GM23248 (cell line): ENCODE data around the gene ENPP5. TPM values are rescaled to one million over a fixed set of nuclear protein-coding genes. Genes with fewer than 3 reads are reported as not detected.

Experiments
- DNase-seq: peaks from one replicate; pipeline ENCODE4 v3.0.0-alpha.2; 2015
- H2AFZ ChIP-seq: fragments of 200-600 bp; sonication (generic); 2 replicates; pipeline ENCODE4 v1.6.1; 2016; ENCODE audit warnings: antibody characterized with exemption
- H3F3A ChIP-seq: fragments of 200-600 bp; sonication (generic); 2 replicates; pipeline ENCODE4 v1.6.1; 2016; ENCODE audit warnings: mild to moderate bottlenecking, antibody characterized with exemption, mixed run types; ENCODE audit not compliant: insufficient read depth
- H3K27ac ChIP-seq: fragments of 200-600 bp; sonication (generic); 2 replicates; pipeline ENCODE4 v1.5.1; 2016; ENCODE audit warnings: mild to moderate bottlenecking
- H3K27me3 ChIP-seq: fragments of 200-600 bp; sonication (generic); replicated peaks from 2 replicates; pipeline ENCODE4 v1.6.1; 2016; ENCODE audit warnings: mild to moderate bottlenecking; ENCODE audit not compliant: insufficient read depth
- H3K36me3 ChIP-seq: fragments of 200-600 bp; sonication (generic); 2 replicates; pipeline ENCODE4 v1.6.1; 2016; ENCODE audit warnings: low read depth, mild to moderate bottlenecking
- H3K4me1 ChIP-seq: fragments of 200-600 bp; sonication (generic); 2 replicates; pipeline ENCODE4 v1.6.1; 2016; ENCODE audit warnings: mild to moderate bottlenecking; ENCODE audit not compliant: insufficient read depth
- H3K4me2 ChIP-seq: fragments of 200-600 bp; sonication (generic); one replicate; pipeline ENCODE4 v1.6.1; 2016; ENCODE audit warnings: mild to moderate bottlenecking; ENCODE audit not compliant: unreplicated experiment
- H3K4me3 ChIP-seq: fragments of 200-600 bp; sonication (generic); 2 replicates; pipeline ENCODE4 v1.5.1; 2016; ENCODE audit warnings: mild to moderate bottlenecking
- H3K79me2 ChIP-seq: fragments of 200-600 bp; sonication (generic); 2 replicates; pipeline ENCODE4 v1.6.1; 2016; ENCODE audit warnings: mild to moderate bottlenecking; ENCODE audit not compliant: insufficient read depth
- H3K9ac ChIP-seq: fragments of 200-600 bp; sonication (generic); 2 replicates; pipeline ENCODE4 v1.6.1; 2016; ENCODE audit warnings: mild to moderate bottlenecking
- H3K9me2 ChIP-seq: fragments of 200-600 bp; sonication (generic); 2 replicates; pipeline ENCODE4 v1.6.1; 2016; ENCODE audit warnings: mixed run types, mild to moderate bottlenecking, moderate library complexity; ENCODE audit not compliant: insufficient read depth
- H3K9me3 ChIP-seq: fragments of 200-600 bp; sonication (generic); one replicate; pipeline ENCODE4 v1.6.1; 2017; ENCODE audit warnings: low read depth
- H4K20me1 ChIP-seq: fragments of 200-600 bp; sonication (generic); 2 replicates; pipeline ENCODE4 v1.6.0; 2016; ENCODE audit not compliant: insufficient read depth
- EZH2 ChIP-seq: fragments of 200-600 bp; sonication (generic); IDR thresholded peaks from 2 replicates; pipeline ENCODE4 v1.6.1; 2018; ENCODE audit warnings: antibody characterized with exemption, mild to moderate bottlenecking; ENCODE audit not compliant: insufficient read depth, poor library complexity, severe bottlenecking
- EZH2phosphoT487 ChIP-seq: fragments of 200-600 bp; sonication (generic); IDR thresholded peaks from 2 replicates; pipeline ENCODE4 v1.6.1; 2018; ENCODE audit warnings: antibody characterized with exemption, moderate library complexity, mild to moderate bottlenecking, low read depth; ENCODE audit not compliant: insufficient read depth
- WGBS, 2 experiments: methylation state at CpG; one replicate each; pipeline ENCODE4 v1.1.6; 2015 to 2017; ENCODE audit warnings: low lambda C conversion rate in 2 of 2, low coverage in 1 of 2; ENCODE audit errors: missing lambda C conversion rate in 2 of 2; 5-methylcytosine and 5-hydroxymethylcytosine counted together
- in situ Hi-C: fragments of 300-500 bp; cut with MboI; formaldehyde crosslinking; loops from 2 replicates; pipeline ENCODE4 v1.15.0; 2020
- polyA plus RNA-seq: library from polyadenylated mRNA; unstranded; fragments of >200 nt; fragmentation: Nextera tagmentation; extraction: Ambion mirVana; gene quantifications from 2 replicates; pipeline ENCODE4 v1.2.1, GENCODE V29; 2016
- total RNA-seq: library from RNA; depleted of rRNA; stranded (reverse); fragments of >200 nt; shearing (Covaris generic); gene quantifications from 2 replicates; pipeline ENCODE4 v1.2.3, GENCODE V29; 2014

The ENPP5 gene
- total and polyA plus RNA-seq, 2 experiments from 2014 or later = 0.24 TPM; not detected in 1

GRCh38 chr6:46201702-46202101 is 30.9 kb upstream of the ENPP5 start:
- WGBS, 2 experiments = 52 to 58% methylated on average over 4 of the region's 4 CpGs
- no peak overlapping the region for H3K4me3 ChIP-seq
- H4K20me1 ChIP-seq = no peaks in the 10 kb centered on the region
- no peaks in the 10 kb centered on the region for H3K9me3 ChIP-seq
- no peak overlapping the region for H3K4me2 ChIP-seq
- no peaks in the 10 kb centered on the region for H3K9me2 ChIP-seq
- H3K36me3 ChIP-seq = no peaks in the 10 kb centered on the region
- peaks cover 14% of the 10 kb centered on the region; the same call in 1 of the 2 replicates for H3F3A ChIP-seq
- in situ Hi-C loops = loop anchor here (25.0 kb wide), 1 partner anchor 411 kb away; no protein-coding TSS in a partner anchor
- H3K4me1 ChIP-seq = peaks cover 4% of the 10 kb centered on the region; the same call in 1 of the 2 replicates
- no peak overlapping the region for H3K27ac ChIP-seq
- H3K79me2 ChIP-seq = no peaks in the 10 kb centered on the region
- TF ChIP-seq EZH2phosphoT487 (no peak), EZH2 (no peak)
- no peak overlapping the region for H2AFZ ChIP-seq
- no peak for DNase-seq
- no peak overlapping the region for H3K9ac ChIP-seq
- H3K27me3 ChIP-seq = peaks cover 3% of the 10 kb centered on the region; the same call in 1 of the 2 replicates

DNA sequence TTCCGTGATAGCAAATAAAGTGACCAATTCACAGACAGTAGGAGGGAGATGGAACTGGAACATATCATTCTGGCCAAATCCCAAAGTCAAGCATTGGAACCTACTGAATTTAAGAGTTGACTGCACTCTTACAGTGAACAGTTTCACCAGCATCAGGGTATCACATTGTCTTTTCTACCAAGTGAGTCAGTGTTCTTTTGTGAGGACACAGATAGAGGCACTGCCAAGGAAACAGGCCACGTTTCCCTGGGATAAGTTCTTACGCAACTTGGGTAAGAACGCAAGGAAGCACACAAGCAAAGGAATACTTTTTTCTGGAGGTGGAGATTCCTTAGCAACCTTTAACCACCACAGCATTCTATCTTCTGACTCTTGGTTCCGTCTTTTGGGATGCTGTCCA is 28.6 kb upstream of the ENPP5 start:
- Histone ChIP-seq H3K9ac (0 out of 2 replicates have a peak overlapping the region, but pooled peaks have one; percentile 6), H3K4me3 (no peak overlapping the region), H3K27me3 (peaks cover 3% of the 10 kb centered on the region; the same call in 1 of the 2 replicates), H2AFZ (no peak overlapping the region), H3K4me1 (peaks cover 4% of the 10 kb centered on the region; the same call in 1 of the 2 replicates), H3K4me2 (peak overlapping the region; percentile 45), H3K9me2 (no peaks in the 10 kb centered on the region), H3K79me2 (no peaks in the 10 kb centered on the region), H3K9me3 (no peaks in the 10 kb centered on the region), H3F3A (peaks cover 14% of the 10 kb centered on the region; the same call in 1 of the 2 replicates), H4K20me1 (no peaks in the 10 kb centered on the region), H3K27ac (peak overlapping the region; percentile 27; the same call in 1 of the 2 replicates), H3K36me3 (no peaks in the 10 kb centered on the region)
- in situ Hi-C loops = no loop called here
- peak; percentile 83 for DNase-seq
- TF ChIP-seq EZH2phosphoT487 (no peak), EZH2 (no peak)
- 17% methylated on average over 5 of the region's 5 CpGs for WGBS, 2 experiments

DNA sequence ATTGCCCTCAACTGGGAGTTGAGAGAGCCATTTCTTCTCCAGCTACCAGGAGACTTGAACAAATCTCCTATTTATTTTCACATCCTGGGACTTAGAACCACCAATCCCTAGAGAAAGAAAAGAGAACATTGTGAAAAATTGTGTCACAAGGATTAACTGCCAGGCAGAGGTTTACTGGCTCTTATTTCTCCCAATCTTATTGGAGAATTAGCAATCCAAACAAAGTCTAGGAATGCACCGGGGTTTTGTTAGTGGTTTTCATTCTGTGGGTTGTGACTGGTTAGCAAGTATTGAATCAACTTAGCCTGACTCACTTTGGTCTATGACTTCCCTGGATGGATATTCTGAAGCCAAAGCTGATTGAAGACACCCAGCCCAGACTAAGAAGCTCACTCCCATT is 21.2 kb upstream of the ENPP5 start:
- Histone ChIP-seq H3K27me3 (no peaks in the 10 kb centered on the region), H2AFZ (no peak overlapping the region), H3K9me2 (no peaks in the 10 kb centered on the region), H3F3A (peaks cover 18% of the 10 kb centered on the region; the same call in 1 of the 2 replicates), H3K9me3 (no peaks in the 10 kb centered on the region), H3K9ac (no peak overlapping the region), H3K4me3 (no peak overlapping the region), H4K20me1 (no peaks in the 10 kb centered on the region), H3K4me1 (peaks cover 17% of the 10 kb centered on the region), H3K27ac (peak overlapping the region; percentile 59), H3K79me2 (no peaks in the 10 kb centered on the region), H3K36me3 (no peaks in the 10 kb centered on the region), H3K4me2 (no peak overlapping the region)
- no peak for TF ChIP-seq EZH2phosphoT487
- no peak for TF ChIP-seq EZH2
- in situ Hi-C loops = no loop called here
- WGBS, 2 experiments = 0% methylated on average over 1 of the region's 1 CpG
- DNase-seq = peak; percentile 93

DNA sequence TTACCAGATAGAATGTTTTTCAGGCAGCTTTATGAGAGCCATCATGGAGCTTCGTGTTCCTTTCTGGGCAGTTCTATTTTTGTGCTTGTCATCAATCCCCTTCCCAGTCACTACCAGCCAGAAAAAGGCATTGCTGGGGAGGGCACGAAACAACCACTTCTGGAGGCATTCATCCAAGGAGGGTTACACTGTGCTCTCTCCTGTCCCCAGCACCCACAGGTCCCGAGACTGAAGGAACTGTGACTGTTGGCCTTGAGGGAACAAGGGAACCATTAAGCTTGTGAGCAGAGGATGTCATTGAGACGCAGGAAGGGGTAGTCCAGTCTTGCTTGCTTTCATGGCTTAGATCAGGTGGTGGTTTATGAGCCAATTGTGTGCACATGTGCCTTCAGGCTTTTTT is 20.1 kb upstream of the ENPP5 start:
- Histone ChIP-seq H3K9me2 (no peaks in the 10 kb centered on the region), H4K20me1 (no peaks in the 10 kb centered on the region), H3K4me1 (peaks cover 17% of the 10 kb centered on the region), H3K4me3 (no peak overlapping the region), H3K27me3 (no peaks in the 10 kb centered on the region), H3K27ac (no peak overlapping the region), H3K36me3 (no peaks in the 10 kb centered on the region), H3K9ac (no peak overlapping the region), H2AFZ (no peak overlapping the region), H3F3A (peaks cover 18% of the 10 kb centered on the region; the same call in 1 of the 2 replicates), H3K79me2 (no peaks in the 10 kb centered on the region), H3K9me3 (no peaks in the 10 kb centered on the region), H3K4me2 (no peak overlapping the region)
- 86 to 88% methylated on average over 4 of the region's 4 CpGs for WGBS, 2 experiments
- in situ Hi-C loops = no loop called here
- no peak for TF ChIP-seq EZH2phosphoT487
- no peak for TF ChIP-seq EZH2
- DNase-seq = no peak
